Activated gamma-delta T cell treated with anti-CD3 and anti-CD28 coated beads, Interleukin-2, amount 50 U/mL, for 16 hours (primary cell): ENCODE measurements around the gene TNIP1.

ENCODE experiments used
- DNase-seq: peaks from one replicate; pipeline ENCODE4 v3.0.0-alpha.2; 2020; ENCODE audit warnings: low read depth

The TNIP1 gene

GRCh38 chr5:151063142-151063989, 17.5 kb downstream of the TNIP1 start:
- DNase-seq = no peak

- DNase-seq = no peak
These were observed 18.3 kb downstream of the TNIP1 start for GRCh38 chr5:151062405-151063141.

GRCh38 chr5:151060742-151061141, 20.1 kb downstream of the TNIP1 start:
- no peak for DNase-seq

- DNase-seq = no peak
These were observed 21.8 kb downstream of the TNIP1 start for GRCh38 chr5:151058891-151059489.

GRCh38 chr5:151058301-151058700, 22.5 kb downstream of the TNIP1 start:
- no peak for DNase-seq

- DNase-seq = no peak
These were observed 24.2 kb downstream of the TNIP1 start for GRCh38 chr5:151056379-151057325.

- DNase-seq = no peak
These were observed 25.5 kb downstream of the TNIP1 start for GRCh38 chr5:151055336-151055735.

- DNase-seq = no peak
These were observed 26.1 kb downstream of the TNIP1 start for GRCh38 chr5:151054709-151055108.

GRCh38 chr5:151053796-151054462, 26.9 kb downstream of the TNIP1 start:
- DNase-seq = no peak

GRCh38 chr5:151052836-151053235, 28.0 kb downstream of the TNIP1 start:
- DNase-seq = no peak

- DNase-seq = no peak
These were observed 28.8 kb downstream of the TNIP1 start for GRCh38 chr5:151051931-151052608.

GRCh38 chr5:151051066-151051930, 29.5 kb downstream of the TNIP1 start:
- DNase-seq = peak; percentile 52

- no peak for DNase-seq
These were observed 32.3 kb downstream of the TNIP1 start for GRCh38 chr5:151048526-151048925.

GRCh38 chr5:151047814-151048425, 32.9 kb downstream of the TNIP1 start:
- no peak for DNase-seq

- no peak for DNase-seq
These were observed 38.3 kb downstream of the TNIP1 start for GRCh38 chr5:151042453-151043093.

- no peak for DNase-seq
These were observed 39.1 kb downstream of the TNIP1 start for GRCh38 chr5:151041577-151042268.

GRCh38 chr5:151040211-151040747, 40.6 kb downstream of the TNIP1 start:
- no peak for DNase-seq

- no peak for DNase-seq
These were observed 41.2 kb downstream of the TNIP1 start for GRCh38 chr5:151039665-151040064.
